Transverse colon (tissue), 1 donor: Measurements from ENCODE around the gene NPAS3.

Source experiments
- EP300 ChIP-seq: sonication (generic); formaldehyde crosslinking; IDR thresholded peaks from one replicate; pipeline ENCODE4 v1.6.1; 2017; ENCODE audit warnings: antibody characterized with exemption, low read depth
- POLR2A ChIP-seq: fragments of 450-650 bp; IDR thresholded peaks from one replicate; pipeline ENCODE4 v1.6.1; 2016; ENCODE audit warnings: antibody characterized with exemption, mild to moderate bottlenecking, moderate library complexity

DNA sequence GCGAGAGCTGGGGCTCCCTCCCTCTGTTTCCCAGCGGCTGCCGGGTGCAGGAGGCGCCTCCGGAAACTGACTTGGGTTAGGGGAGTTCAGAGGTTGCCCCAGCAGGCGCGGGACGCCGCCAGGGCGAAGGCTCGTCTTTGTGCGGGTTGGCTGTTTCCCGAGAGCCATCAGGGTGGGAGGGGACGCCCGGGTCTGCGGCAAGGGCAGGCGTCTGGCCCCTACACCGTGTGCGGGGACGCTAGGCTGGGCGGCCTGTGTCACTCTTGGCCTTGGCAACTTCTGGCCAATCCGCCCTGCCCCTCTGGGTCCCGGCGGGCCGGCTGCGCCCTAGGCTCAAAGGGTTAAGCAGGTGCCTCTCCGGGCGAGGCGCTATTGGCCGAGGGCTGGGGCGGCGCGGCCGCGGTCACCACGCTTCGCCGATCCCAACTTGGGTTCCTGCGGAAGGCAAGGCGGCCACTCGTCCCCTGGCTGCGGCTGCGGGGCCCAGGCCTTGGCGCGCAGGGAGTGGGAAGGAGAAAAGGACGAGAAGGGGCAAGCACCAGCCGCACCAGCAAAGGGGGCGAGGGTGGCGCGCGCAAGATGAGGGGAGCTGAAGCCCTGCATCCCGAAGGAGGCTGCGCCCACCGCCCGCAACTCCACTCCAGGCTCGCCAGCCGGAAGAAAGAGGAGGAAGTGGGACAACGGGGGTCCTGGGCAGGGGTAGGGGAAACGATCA is 5.6 kb upstream of the NPAS3 start:
- no peak for TF ChIP-seq EP300
- TF ChIP-seq POLR2A, result no peak
